ENCODE measurements around the gene KIAA0319L.

- TF ChIP-seq, protein P1, sequence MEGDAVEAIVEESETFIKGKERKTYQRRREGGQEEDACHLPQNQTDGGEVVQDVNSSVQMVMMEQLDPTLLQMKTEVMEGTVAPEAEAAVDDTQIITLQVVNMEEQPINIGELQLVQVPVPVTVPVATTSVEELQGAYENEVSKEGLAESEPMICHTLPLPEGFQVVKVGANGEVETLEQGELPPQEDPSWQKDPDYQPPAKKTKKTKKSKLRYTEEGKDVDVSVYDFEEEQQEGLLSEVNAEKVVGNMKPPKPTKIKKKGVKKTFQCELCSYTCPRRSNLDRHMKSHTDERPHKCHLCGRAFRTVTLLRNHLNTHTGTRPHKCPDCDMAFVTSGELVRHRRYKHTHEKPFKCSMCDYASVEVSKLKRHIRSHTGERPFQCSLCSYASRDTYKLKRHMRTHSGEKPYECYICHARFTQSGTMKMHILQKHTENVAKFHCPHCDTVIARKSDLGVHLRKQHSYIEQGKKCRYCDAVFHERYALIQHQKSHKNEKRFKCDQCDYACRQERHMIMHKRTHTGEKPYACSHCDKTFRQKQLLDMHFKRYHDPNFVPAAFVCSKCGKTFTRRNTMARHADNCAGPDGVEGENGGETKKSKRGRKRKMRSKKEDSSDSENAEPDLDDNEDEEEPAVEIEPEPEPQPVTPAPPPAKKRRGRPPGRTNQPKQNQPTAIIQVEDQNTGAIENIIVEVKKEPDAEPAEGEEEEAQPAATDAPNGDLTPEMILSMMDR (IDR thresholded peaks at IDR 0.05): no peak
- no peak for TF ChIP-seq POLR2A (IDR thresholded peaks at IDR 0.05)
Measured at GRCh38 chr1:35426097-35426586, 131.1 kb downstream of the KIAA0319L start.

Measured in prostate gland (tissue), 2 donors.